GM12874 (cell line): ENCODE measurements around the gene PLPP7.

Experiments used
- CTCF ChIP-seq: IDR thresholded peaks from 2 replicates; pipeline ENCODE4 v1.5.1; 2011; ENCODE audit warnings: low read depth, mild to moderate bottlenecking, control low read depth, low read length, moderate library complexity; ENCODE audit not compliant: insufficient read depth

PLPP7 gene

GRCh38 chr9:131298816-131299215, 9.3 kb downstream of the PLPP7 start:
- TF ChIP-seq CTCF = no peak

GRCh38 chr9:131299346-131299960, 9.9 kb downstream of the PLPP7 start:
- no peak for TF ChIP-seq CTCF

- no peak for TF ChIP-seq CTCF
Observed at GRCh38 chr9:131299961-131300347, 10.4 kb downstream of the PLPP7 start.

- TF ChIP-seq CTCF = no peak
Observed at GRCh38 chr9:131300444-131300843, 10.9 kb downstream of the PLPP7 start.

GRCh38 chr9:131302244-131303075, 12.9 kb downstream of the PLPP7 start:
- TF ChIP-seq CTCF = no peak

- no peak for TF ChIP-seq CTCF
Observed at GRCh38 chr9:131303381-131304321, 14.1 kb downstream of the PLPP7 start.
